Vagina (tissue), 2 donors: ENCODE measurements around the gene PASK. TPM values are rescaled to one million over a fixed set of nuclear protein-coding genes. Genes with fewer than 3 reads are reported as not detected.

ENCODE experiments used
- DNase-seq, 2 donors: peaks; one replicate each; pipeline ENCODE4 v3.0.0-alpha.2; 2017; ENCODE audit errors: extremely low spot score in 2 of 2
- H3K27ac ChIP-seq: fragments of 200-600 bp; sonication (generic); one replicate; pipeline ENCODE4 v1.5.1; 2019
- H3K27me3 ChIP-seq: fragments of 200-600 bp; sonication (generic); one replicate; pipeline ENCODE4 v1.5.1; 2019
- H3K36me3 ChIP-seq, 2 donors: fragments of 200-600 bp; sonication (generic); one replicate each; pipeline ENCODE4 v1.5.1; 2017 to 2019
- H3K4me1 ChIP-seq: fragments of 200-600 bp; sonication (generic); one replicate; pipeline ENCODE4 v1.5.1; 2019
- H3K4me3 ChIP-seq, 2 donors: fragments of 200-600 bp; sonication (generic); 1 replicate in 1 of 2; 2 replicates in 1 of 2; pipeline ENCODE4 v1.5.1; 2016 to 2019
- H3K9me3 ChIP-seq: fragments of 200-600 bp; sonication (generic); one replicate; pipeline ENCODE4 v1.5.1; 2019
- CTCF ChIP-seq, 3 experiments: fragments of 450-650 bp in 2 of 3; fragments of 200-600 bp in 1 of 3; sonication (generic) in 1 of 3; IDR thresholded peaks; one replicate each; pipeline ENCODE4 v1.5.1; 2017 to 2019; ENCODE audit warnings: antibody characterized with exemption in 3 of 3, mild to moderate bottlenecking in 2 of 3, moderate library complexity in 2 of 3
- POLR2A ChIP-seq, 2 donors: fragments of 450-650 bp; IDR thresholded peaks; one replicate each; pipeline ENCODE4 v1.6.1; 2017; ENCODE audit warnings: antibody characterized with exemption in 2 of 2, mild to moderate bottlenecking in 2 of 2, moderate library complexity in 2 of 2
- POLR2AphosphoS5 ChIP-seq, 2 donors: sonication (generic); formaldehyde crosslinking; IDR thresholded peaks; one replicate each; pipeline ENCODE4 v1.9.0; 2017; ENCODE audit warnings: antibody characterized with exemption in 2 of 2, mild to moderate bottlenecking in 2 of 2, low read depth in 1 of 2; ENCODE audit not compliant: insufficient read depth in 1 of 2
- intact Hi-C: fragments of 100-400 bp; cut with DNase I; formaldehyde crosslinking; loops from one replicate; pipeline ENCODE4 v1.15.1; 2023
- total RNA-seq: library from RNA; depleted of rRNA; stranded (reverse); fragments of >200 nt; gene quantifications from one replicate; pipeline ENCODE4 v1.2.3, GENCODE V29; 2016

PASK gene
- total RNA-seq, 1 donor from 2014 or later: 6.4 TPM

GRCh38 chr2:241123816-241124536 lies 25.3 kb downstream of the PASK start:
- TF ChIP-seq CTCF (IDR thresholded peaks at IDR 0.05): no peak
- no peak overlapping the region for H3K27ac ChIP-seq
- DNase-seq: no peak
- H3K4me1 ChIP-seq: no peaks in the 10 kb centered on the region
- no peak overlapping the region for H3K4me3 ChIP-seq
- intact Hi-C loops: no loop called here
- H3K36me3 ChIP-seq: no peaks in the 10 kb centered on the region
- no peaks in the 10 kb centered on the region for H3K9me3 ChIP-seq
- no peaks in the 10 kb centered on the region for H3K27me3 ChIP-seq

GRCh38 chr2:241122376-241123002 lies 26.8 kb downstream of the PASK start:
- TF ChIP-seq POLR2A (IDR thresholded peaks at IDR 0.05): no peak
- no peak for TF ChIP-seq POLR2AphosphoS5 (IDR thresholded peaks at IDR 0.05; ENCODE audit: insufficient read depth in 1 of 2, low read depth in 1 of 2)
- no peak for TF ChIP-seq CTCF (IDR thresholded peaks at IDR 0.05)
- intact Hi-C loops: no loop called here

GRCh38 chr2:241121008-241121407 lies 28.3 kb downstream of the PASK start:
- intact Hi-C loops: no loop called here
- Histone ChIP-seq H3K27me3 (no peaks in the 10 kb centered on the region), H3K9me3 (no peaks in the 10 kb centered on the region), H3K36me3 (no peaks in the 10 kb centered on the region), H3K4me3 (no peak overlapping the region), H3K4me1 (no peaks in the 10 kb centered on the region), H3K27ac (no peak overlapping the region)
- TF ChIP-seq POLR2AphosphoS5 (IDR thresholded peaks at IDR 0.05; ENCODE audit: insufficient read depth in 1 of 2, low read depth in 1 of 2): no peak
- TF ChIP-seq POLR2A (IDR thresholded peaks at IDR 0.05): no peak
- TF ChIP-seq CTCF (IDR thresholded peaks at IDR 0.05): no peak
- DNase-seq: no peak

More at GRCh38 chr2:241122376-241123002, 26.8 kb downstream of the PASK start:
- Histone ChIP-seq H3K4me1 (no peaks in the 10 kb centered on the region), H3K4me3 (no peak overlapping the region), H3K36me3 (no peaks in the 10 kb centered on the region), H3K9me3 (no peaks in the 10 kb centered on the region), H3K27me3 (no peaks in the 10 kb centered on the region), H3K27ac (no peak overlapping the region)
- no peak for DNase-seq

GRCh38 chr2:241120440-241120839 lies 28.8 kb downstream of the PASK start:
- no peaks in the 10 kb centered on the region for H3K27me3 ChIP-seq
- intact Hi-C loops: no loop called here
- no peak overlapping the region for H3K4me3 ChIP-seq
- TF ChIP-seq POLR2AphosphoS5 (IDR thresholded peaks at IDR 0.05; ENCODE audit: insufficient read depth in 1 of 2, low read depth in 1 of 2): no peak
- no peak for TF ChIP-seq CTCF (IDR thresholded peaks at IDR 0.05)
- no peaks in the 10 kb centered on the region for H3K4me1 ChIP-seq
- H3K36me3 ChIP-seq: no peaks in the 10 kb centered on the region
- DNase-seq: no peak
- H3K9me3 ChIP-seq: no peaks in the 10 kb centered on the region
- H3K27ac ChIP-seq: no peak overlapping the region
